ENCODE results near the gene MMD. TPM values are rescaled to one million over a fixed set of nuclear protein-coding genes. Genes with fewer than 3 reads are reported as not detected.
A peak's percentile ranks its signal among the peaks of the same experiment; 100 is the strongest.

The MMD gene
- total and polyA plus RNA-seq, 2 of the 13 experiments (the other 11 are each of a cell fraction or from before 2014, with no cell fraction given): 121 to 225 TPM

GRCh38 chr17:55413825-55414489, 7.7 kb downstream of the MMD start:
- Histone ChIP-seq H3K4me3 (replicated peaks in 1 of 3; ENCODE audit: insufficient read depth in 1 of 3, low read depth in 2 of 3, low read length in 3 of 3) (no peak overlapping the region), H3K27me3 (ENCODE audit: control insufficient read depth in 1 of 2, insufficient read depth in 2 of 2, low read length in 2 of 2) (no peaks in the 10 kb centered on the region), H4K20me1 (ENCODE audit: insufficient read depth, low read length) (no peaks in the 10 kb centered on the region), H3K4me1 (ENCODE audit: insufficient read depth, low read length) (peaks cover 100% of the 10 kb centered on the region), H3K9ac (ENCODE audit: insufficient read depth, low read depth, low read length) (no peak overlapping the region), H2AFZ (ENCODE audit: low read length) (no peak overlapping the region), H3K9me3 (ENCODE audit: low read length) (no peaks in the 10 kb centered on the region), H3K79me2 (ENCODE audit: insufficient read depth, low read length) (peaks cover 69% of the 10 kb centered on the region), H3K27ac (ENCODE audit: extremely low read length, insufficient read depth, low read length) (no peak overlapping the region), H3K4me2 (ENCODE audit: low read depth, low read length) (0 out of 2 replicates have a peak overlapping the region, but pooled peaks have one; percentile 25), H3K36me3 (replicated peaks in 1 of 2; ENCODE audit: control insufficient read depth in 1 of 2, insufficient read depth in 2 of 2, low read length in 2 of 2) (peaks cover 19 to 74% of the 10 kb centered on the region in 2 experiments)
- intact Hi-C loops (cut with micrococcal nuclease; ENCODE audit: unreplicated experiment) (no loop called here), in situ Hi-C loops (cut with HindIII; ENCODE audit: extremely low pct_ligation_motif_present, low pct_unique_long_range_greater_than_20kb) (no loop called here)
- no TSS peak for BruUV-seq (replicated peaks)
- FAIRE-seq (no peak), DNase-seq (ENCODE audit: low spot score) (no peak), ATAC-seq (no peak)
- peak; percentile 43 for TF ChIP-seq AGO2 (optimal IDR thresholded peaks at IDR 0.05; ENCODE audit: low read depth, low read length)
- TF ChIP-seq ZBTB2 (CRISPR knock-in tag; IDR thresholded peaks at IDR 0.05; ENCODE audit: low read depth): no peak
- TF ChIP-seq FLYWCH1 (CRISPR knock-in tag; IDR thresholded peaks at IDR 0.05): no peak
- TF ChIP-seq TGIF2 (CRISPR knock-in tag; IDR thresholded peaks at IDR 0.05): 0 out of 2 replicates have a peak, but pooled peaks have one; percentile 23
- TF ChIP-seq POLR2A (IDR thresholded peaks at IDR 0.05; ENCODE audit: insufficient read depth in 1 of 2, low read depth in 2 of 2, low read length in 2 of 2): peak in 1 of 2 experiments; percentile 25; a peak in 1 of 4 replicates
- TF ChIP-seq ZNF605 (CRISPR knock-in tag; IDR thresholded peaks at IDR 0.05): 0 out of 2 replicates have a peak, but pooled peaks have one; percentile 24
- peak; percentile 74 for TF ChIP-seq RBFOX2 (IDR thresholded peaks at IDR 0.05; ENCODE audit: low read depth, low read length)
- no peak for TF ChIP-seq ZNF34 (CRISPR knock-in tag; IDR thresholded peaks at IDR 0.05; ENCODE audit: borderline replicate concordance)
- no peak for TF ChIP-seq CSRNP2 (CRISPR knock-in tag; conservative IDR thresholded peaks at IDR 0.05; ENCODE audit: low read depth)
- ChIA-PET CTCF (ENCODE audit: low intra/inter-chr PET ratio, low total read pairs) (no interaction called here), POLR2A (no interaction called here)
- 96% methylated on average over 8 of the region's 8 CpGs for WGBS (ENCODE audit: low lambda C conversion rate)
